Measurements from ENCODE around the gene BABAM1. TPM values are rescaled to one million over a fixed set of nuclear protein-coding genes. Genes with fewer than 3 reads are reported as not detected.

Gene BABAM1
- polyA plus RNA-seq, 1 donor, result 98.8 TPM

DNA sequence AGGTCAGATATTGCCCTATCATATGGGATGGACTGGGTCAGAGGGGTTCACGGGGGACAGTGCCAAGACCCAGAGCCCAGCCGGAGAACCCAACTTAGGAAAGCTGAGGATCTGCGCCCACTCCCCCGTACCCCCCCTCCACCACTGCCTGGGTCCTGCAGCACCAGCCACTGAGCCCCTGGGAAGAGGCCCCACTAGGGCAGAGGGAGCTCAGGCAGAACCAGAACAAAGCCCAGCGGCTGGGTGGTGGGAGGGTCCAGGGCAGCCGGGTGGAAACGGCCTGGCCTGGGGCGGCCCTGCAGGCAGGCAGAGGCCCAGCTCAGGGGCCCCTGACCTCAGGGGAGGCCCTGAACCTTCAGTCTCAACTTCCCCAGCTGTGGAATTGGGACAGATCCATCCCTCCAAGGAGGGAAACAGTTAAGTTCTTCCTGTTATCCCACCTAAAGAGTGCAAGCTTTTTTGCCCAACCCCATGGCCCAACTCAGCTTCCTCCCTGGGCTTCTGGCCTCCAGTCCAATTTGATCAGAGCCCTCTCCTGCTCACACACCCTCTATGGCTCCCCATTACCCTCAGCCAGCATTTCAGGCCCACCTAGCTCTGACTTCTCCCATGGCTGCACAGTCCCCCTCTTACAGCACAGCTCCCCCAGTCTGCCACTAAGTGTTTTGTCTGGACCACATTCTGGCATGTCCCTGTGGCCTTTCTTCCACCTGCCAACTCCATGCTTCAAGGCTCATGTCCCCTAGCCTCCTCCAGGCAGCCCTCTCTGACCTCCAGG, 24.6 kb upstream of the BABAM1 start:
- no peak for DNase-seq

DNA sequence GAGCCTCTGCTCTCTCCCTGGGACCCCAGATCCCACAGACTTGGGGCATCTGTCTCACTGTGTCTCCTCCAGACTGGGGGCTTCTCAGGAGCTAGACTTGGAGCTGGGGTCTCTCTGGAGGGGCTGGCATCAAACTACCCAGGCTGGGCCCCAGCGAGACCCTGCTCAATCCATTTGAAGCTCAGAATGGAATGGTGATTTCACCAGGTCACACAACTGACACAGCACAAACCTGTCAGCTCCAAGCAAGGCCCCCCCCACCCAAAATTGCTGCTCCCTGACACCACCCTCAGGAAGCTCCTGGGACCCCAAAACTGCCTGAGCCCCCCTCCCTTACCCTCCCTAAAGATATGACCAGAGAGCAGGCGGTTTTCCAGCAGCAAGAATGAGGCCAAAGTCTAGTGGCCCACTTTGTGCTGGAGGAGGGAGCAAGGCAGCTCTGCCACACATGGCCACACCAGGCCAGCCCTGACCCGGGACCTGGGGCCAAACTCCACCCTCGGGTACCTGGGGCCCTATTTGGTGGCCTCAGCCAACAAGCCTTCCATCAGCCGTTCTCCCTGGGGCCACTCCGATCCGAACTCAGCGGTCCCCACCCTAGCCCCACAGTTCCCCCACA, 23.9 kb upstream of the BABAM1 start:
- no peak for DNase-seq

DNA sequence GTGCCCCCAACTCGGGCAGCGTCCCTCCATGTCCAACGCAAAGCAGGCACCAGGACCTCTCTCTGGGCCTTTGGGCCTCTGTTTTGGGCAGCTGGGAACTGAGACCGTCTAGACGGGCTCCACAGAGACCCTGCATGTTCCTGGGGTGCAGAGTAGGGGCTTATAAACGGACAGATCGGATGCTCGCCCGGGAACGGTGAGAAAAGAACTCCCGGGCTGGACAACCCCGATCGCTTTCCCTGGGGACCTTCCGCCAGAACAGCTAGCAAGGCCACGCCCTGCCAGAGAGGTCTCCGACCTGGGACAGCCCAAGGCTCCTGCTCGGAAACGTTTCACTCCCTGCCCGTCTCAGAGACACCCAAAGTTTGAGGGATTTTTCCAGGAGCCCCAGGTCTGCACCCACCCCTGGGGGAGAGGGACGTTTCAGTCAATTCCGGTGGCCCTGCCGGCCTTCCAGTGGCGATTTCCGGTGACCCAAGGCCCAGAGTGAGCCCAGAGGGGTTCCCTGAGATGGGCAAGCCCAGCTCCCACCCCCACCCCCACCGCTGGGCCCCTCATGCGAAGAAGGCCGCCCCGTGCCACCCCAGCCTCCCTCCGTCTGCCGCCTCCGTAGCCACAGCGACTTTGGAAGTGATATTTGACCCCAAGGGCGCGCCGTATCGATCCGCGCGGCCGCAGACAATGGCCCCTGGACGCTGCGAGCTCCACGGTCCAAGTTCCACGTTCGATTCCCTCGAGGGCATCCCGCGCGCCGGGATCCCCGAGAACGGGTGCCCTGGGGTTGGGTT, 23.2 kb upstream of the BABAM1 start:
- no peak for DNase-seq

DNA sequence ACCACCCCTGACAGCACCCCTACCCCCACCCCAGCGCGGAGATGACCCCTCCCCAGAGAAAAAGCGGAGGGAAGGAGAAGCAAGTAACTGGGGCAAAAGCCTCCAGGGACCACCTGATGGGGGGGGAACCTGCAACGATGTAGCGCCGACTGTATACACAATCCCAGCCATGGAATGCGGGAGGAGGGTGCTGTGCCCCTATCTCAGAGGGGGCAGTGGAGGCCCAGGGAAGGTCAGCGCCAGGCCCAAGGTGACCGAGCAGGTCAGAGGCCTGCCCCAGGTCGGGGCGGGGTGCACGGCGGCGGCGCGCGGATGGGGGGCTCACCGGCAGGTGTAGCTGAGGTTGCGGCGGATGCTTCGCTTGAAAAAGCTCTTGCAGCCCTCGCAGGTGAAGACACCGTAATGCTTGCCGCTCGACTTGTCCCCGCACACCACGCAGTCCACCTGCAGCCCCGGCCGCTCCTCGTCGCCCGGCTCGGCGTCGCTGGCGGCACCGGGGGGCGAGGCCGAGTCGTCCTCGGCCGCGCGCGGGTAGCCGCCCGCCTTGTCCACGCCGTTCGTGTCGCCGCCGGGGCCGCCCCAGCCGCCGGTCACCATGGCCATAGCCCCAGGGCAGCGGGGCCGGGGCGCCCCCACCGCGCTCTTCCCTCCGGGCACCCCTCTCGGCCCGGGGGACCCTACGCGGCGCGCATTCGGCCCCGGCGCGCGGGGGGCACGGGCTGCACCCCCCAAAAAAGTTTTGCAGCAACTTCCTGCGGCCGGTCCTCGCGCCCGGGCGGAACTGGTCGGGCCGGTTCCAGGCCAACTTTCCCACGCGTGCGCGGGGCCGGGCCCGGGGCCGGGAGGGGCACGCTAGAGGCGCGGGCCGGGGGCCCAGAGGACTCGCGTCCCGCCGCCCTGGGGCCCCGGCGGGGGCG, 22.4 kb upstream of the BABAM1 start:
- DNase-seq, result no peak

DNA sequence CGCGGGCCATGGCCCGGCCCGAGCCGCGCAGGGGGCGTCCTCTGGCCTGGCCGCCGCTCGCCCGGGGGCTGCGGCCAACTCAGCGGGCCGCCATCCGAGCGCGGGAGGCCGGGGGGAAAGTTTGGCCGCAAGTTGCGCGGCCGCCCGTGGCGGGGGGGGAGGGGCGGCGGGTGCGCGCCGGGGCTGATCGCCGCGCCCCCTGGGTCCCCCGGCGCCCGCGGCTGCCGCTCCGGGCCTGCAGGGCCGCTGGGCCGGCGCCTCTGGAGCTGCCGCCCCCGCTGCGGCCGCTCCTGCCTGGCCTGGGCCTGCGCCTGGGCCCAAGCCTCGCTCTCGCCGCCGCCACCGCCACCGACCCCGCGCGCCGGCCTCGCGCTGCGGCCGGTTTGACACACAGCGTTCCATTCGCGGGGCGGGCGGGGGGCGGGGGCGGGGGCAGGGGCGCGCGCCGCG, 21.7 kb upstream of the BABAM1 start, which contains the start of gene NR2F6:
TSS of gene NR2F6 (minus strand) at position 385 of the 450 bp plus-strand sequence. CDS start 699 bp downstream, outside the sequence.
- DNase-seq, result no peak

DNA sequence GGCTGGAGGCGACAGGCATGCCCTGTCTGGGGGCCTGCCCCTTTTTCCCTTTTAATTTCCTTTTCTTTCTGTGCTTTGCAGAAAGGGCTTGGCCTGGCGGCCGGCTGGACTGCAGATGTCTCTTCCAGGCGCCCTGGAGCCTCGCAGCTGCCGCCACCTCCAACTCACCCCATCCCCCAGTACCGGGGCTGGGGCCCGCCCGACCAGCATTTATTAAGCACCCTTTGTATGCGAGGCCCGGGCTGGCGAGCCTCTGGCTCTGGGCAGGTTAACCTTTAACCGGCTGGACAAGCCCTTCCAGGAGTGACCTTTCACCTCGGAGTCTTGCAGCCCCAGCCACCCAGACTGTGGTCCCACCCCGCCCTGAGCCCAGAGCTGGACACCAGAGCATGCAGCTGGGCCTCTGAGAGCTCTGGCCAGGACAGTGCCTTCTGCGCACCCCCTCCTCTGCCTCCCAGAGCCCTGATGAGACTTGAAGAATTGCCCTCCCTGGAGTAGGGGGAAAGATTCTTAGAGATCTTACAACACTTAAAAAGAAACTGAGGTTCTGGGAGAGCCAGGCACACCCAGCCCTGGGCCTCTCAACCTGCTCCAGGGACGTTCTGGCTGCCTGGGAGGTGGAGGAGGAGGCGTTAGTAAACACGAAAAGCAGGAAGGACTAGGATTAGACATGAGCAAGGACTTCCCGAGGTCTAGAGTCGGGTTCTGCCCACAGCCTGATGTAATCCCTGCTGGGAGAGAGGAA, 20.4 kb upstream of the BABAM1 start:
- DNase-seq, result no peak

DNA sequence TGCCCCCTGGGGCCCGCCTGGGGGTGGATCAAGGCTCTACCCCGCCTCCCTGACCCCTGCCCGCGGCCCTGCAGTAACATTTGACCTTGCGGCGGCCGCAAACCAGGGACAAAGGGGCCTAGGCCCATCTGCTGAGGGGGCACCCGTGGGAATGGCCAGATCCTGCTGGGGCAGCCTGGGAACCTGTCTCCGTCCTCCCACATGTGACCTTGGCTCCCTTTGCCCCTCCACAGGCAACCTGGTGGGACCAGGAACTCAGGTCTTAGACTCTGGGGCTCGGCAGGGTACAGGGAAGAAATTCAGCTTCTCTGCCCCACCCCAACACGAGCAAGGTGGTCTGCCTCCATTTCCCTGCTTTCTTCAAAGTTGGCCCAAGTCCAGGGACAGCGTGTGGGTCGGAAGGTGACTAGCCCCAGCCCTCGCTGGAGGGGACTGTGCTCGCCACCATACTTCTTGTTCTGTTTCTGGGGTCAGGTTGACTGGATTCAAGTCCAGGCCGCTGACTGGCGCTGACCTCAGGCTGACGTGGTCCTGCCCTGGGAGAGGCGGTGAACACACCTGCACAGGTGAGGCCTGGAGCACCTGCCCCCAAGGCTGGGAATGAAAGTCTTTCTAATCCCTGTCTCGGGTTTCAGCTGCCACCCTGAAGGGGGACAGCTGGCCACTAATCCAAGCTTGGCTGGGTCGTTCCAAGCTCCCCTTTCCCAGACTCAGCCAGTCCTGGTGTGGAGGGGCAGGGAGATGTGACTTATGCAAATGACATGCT, 19.0 kb upstream of the BABAM1 start:
- no peak for DNase-seq

DNA sequence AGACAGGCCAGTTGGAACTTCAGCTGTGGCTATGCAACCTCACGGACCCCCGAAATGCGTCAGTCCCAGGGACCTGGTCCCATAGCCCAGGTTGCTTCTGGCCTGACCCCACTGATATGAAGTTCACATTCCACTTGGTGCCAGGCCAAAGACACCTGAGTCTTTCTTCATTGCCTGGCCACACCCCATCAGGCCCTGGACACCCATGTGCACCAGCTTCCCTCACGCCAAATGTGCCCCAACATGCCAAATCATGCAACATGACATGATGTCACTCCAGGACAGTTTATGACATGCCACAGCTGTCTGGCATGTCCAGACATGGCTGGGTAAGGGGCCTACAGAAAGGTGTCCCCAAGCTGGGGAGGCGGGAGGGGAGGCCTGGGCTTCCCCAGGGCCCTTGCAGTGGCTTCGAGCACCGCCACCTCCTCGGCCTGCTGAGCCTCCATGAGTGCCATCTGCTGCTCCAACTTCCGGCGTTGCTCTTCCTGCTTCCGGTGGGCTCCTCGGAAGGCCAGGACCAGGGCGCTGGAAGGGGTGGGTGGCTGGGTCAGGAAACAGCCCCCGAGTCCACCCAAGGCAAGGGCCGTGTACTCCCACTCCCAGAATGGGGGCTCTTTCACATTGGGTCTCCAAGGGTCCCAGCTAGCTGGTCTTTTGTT, 17.2 kb upstream of the BABAM1 start:
- DNase-seq, result no peak

DNA sequence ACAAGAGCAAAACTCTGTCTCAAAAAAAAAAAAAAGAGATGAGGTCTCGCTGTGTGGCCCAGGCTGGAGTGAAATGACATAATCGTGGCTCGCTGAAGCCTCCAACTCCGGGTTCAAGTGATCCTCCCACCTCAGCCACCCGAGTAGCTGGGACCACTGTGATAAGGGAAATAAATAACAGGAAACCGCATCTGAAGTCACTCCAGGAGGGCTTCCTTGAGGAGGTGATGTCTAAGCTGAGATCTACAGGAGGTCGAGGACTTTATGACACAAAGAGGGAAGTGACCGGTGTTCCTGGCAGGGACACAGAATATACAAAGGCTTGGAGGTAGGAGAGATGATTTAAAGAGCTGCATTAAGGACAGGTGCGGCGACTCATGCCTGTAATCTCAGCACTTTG, 12.6 kb upstream of the BABAM1 start:
- DNase-seq, result no peak

DNA sequence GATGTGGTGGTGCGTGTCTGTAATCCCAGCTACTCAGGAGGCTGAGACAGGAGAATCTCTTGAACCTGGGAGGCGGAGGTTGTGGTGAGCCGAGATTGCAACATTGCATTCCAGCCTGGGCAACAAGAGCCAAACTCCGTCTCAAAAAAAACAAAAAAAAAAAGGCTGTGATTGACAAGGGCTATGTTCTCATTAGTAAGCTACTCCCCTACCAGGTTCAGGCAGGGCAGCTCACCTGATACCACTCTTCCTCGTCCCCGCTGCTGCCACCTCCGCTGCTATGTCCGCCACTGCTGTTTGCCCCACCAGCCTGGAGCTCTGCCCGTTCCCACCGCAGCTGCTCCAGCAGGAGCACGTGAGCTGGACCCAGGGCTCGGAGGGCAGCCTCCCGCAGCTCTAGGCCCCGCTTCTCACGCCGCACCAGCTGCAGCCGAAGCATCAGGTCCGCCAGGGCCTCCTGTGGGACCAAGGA, 12.1 kb upstream of the BABAM1 start:
- DNase-seq, result no peak

DNA sequence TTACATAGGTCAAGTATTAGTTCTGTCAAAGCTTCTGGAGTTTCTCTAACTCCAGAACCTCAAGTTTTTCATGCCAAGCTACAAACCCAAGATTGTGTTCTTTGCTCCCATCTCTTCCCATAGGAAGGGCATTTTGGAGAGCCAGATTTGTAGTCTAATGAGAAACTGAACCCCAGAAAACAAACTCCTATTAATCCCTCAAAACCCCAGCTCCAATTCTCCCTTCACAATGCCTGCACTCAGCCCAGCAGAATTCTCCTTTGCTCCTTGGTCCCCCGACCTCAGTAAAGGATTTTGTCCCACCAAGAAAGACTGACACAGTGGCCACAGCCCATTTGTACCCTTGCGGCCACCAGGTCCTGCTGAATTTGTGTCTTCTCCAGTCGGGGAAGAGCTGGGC, 11.1 kb upstream of the BABAM1 start:
- DNase-seq, result no peak

DNA sequence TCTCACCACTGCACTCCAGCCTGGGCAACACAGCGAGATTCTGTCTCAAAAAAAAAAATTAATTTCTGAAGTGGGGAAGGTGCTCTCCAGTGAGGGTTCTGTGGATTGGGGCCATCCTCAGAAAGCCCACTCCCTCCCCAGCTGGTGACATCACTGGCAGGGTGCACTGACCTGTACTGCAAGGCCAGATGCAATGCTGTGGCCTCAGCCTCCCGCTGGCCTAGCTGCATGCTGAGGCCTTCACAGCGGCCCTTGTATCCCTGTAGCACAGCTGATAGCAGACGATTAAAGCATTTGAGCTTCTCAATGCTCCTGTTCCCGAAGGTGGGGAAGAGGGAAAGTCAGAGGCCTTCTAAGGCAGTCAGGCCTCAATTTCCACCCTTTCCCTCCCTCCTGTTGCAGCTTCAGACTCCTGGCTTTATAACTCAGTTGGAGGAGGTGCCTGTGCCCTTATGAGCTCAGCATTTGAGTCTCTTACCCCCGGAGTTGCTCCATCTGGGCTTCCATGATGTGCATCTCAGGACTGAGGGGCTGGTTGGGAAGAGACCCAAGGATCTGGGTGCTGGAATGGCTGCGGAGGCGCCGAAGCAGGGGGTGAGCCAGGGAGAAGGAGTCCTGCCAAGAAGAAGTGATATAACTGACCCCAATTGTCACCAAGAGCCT, 8.0 kb upstream of the BABAM1 start:
- no peak for DNase-seq

DNA sequence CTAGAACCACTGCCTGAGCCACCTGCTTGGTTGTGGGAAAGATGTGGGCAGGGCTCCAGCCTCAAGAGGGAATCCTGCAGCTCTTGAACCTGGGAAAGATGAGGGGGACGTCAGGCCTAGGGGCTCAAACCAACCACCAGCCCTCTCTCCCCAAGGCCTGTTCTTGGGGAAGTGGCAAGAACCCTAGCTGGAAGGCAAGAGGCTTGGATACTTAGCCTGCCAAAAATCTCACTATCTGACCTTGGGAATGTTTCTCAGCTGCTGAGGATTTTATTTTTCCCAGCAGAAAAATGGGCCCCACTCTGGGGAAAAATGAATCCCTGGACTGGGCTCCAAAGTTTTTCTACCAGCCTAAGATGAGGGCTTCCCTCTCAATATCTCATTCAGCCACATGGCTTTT, 7.3 kb upstream of the BABAM1 start:
- DNase-seq, result no peak

DNA sequence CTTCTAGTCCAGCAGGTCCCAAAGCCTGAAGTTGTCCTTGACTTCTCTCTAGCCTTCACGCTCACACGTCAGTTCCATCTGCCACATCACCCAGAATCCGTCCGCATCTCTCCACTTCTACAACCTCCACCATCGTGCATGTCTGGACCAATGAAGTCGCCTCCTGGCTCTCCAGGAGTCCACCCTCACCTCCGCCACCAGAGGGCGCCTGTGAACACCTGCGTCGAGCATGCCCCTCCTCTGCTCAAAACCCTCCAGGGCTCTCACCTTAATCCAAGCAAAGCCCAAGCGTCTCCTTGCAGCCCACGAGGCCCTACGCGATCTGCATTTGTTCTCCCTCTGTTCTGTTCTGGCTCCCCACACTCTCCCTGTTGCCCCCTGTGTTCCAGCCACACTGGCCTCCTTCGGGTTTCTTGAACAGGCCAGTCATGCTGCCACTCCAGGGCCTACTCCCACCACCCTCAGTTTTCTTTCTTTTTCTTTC, 6.4 kb upstream of the BABAM1 start:
- DNase-seq, result no peak

DNA sequence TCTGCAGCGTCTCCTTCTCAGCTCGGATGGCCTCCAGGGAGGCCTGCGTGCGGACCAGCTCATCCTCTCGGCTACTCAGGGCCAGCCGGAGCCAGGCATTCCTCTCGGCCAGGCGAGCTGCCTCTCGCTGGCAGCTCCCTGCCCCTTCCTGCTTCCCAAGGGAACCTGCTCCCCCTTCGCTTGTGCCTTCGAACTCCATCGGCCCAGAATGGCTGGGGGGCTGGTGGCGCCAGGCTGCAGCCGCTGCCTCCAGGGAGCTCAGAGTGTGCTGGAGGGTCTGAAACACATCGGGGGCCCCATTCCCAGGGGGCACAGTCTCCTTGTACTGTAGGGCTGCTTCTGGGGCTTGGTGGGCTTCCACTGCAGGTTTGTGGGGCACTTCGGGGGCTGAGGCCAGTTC, 4.7 kb upstream of the BABAM1 start:
- DNase-seq, result no peak

DNA sequence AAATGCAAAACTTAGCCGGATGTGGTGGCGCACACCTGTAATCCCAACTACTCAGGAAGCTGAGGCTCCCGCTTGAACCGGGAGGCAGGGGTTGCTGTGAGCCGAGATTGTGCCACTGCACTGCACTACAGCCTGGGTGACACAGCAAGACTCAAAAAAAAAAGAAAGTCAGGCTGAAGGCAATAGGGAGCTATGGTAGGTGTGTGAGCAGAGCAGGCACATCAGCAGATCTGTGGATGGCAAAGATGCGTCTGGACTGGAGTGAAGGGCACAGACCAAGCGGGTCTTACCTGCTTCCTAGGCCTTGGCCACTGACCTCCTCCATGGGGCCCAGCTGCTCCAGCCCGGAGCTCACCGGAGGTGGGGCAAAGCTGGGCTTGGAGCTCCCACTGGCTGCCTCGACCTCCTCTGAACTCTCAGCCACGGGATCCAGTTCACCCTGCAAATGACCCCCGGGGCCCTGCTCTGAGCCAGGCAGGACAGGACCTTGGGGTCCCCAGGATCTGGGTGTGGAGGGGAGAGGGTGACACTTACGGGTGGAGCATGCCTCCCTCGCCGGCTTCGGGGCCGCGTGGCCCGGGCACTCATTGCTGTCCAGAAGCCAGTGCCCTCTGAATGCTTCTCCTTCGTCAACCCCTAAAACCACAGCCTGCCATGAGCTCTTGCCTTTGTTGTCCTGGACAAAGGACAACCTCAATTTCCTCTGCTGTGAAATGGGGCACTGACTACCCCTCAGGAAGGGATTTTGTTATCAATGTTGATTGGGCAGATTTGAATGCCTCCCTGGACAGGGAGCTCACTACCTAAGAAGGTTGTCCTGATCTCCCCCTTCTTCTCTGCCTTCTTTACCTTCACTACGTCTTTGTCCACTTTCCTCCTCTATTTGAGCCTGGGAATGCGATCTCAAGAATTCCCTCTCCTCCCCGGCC, 3.3 kb upstream of the BABAM1 start:
- DNase-seq, result no peak

DNA sequence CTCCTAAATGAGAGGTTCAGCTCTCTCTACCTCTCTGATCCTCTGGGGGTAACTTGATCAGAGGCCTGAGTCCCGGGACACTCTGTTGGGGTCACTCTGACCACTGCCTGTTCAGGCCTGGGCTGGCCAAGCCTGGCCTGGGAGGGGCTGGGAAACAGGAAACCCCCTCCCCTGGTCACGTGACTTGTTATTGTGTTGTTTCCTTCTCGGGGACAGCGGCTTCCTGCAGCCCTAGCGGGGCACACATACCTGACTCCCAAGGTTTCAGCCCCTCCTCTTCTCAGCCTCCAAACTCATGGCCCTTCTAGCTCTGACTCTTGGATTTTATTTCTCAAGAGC, 2.6 kb upstream of the BABAM1 start, which contains the start of gene USHBP1:
TSS of gene USHBP1 (minus strand) at position 105 of the 339 bp plus-strand sequence. CDS start 446 bp downstream, outside the sequence.
- DNase-seq, result no peak

DNA sequence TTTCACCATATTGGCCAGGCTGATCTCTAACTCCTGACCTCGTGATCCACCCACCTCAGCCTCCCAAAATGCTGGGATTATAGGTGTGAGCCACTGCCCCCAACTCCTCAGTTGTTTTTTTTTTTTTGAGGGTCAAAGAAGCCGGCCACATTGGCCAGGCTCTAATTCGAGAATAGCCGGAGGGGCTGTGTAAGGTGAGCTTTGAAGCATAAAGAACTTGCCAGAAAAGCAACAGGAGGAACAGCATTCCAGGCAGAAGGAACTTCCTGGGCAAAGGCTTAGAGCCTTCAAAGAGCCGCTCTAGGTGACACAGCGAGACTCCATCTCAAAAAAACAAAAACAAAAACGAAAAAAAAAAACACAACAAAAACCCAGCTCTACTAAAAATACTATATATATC, 1.2 kb upstream of the BABAM1 start:
- DNase-seq, result no peak

Data from left kidney (tissue), 2 donors.